DND-41 (cell line): ENCODE data around the gene PIP5KL1.

Experiments used
- EZH2 ChIP-seq: IDR thresholded peaks from 3 replicates; pipeline ENCODE4 v1.6.1; 2012; ENCODE audit warnings: borderline replicate concordance, low read depth, mild to moderate bottlenecking, moderate library complexity, low read length, inconsistent platforms; ENCODE audit not compliant: severe bottlenecking
- TF ChIP-seq, protein P1 (sequence below): IDR thresholded peaks from 2 replicates; pipeline ENCODE4 v1.5.1; 2012; ENCODE audit warnings: borderline replicate concordance, low read length, moderate library complexity, mild to moderate bottlenecking; ENCODE audit not compliant: poor library complexity, severe bottlenecking; ENCODE audit errors: extremely low read depth

- TF ChIP-seq, protein P1, sequence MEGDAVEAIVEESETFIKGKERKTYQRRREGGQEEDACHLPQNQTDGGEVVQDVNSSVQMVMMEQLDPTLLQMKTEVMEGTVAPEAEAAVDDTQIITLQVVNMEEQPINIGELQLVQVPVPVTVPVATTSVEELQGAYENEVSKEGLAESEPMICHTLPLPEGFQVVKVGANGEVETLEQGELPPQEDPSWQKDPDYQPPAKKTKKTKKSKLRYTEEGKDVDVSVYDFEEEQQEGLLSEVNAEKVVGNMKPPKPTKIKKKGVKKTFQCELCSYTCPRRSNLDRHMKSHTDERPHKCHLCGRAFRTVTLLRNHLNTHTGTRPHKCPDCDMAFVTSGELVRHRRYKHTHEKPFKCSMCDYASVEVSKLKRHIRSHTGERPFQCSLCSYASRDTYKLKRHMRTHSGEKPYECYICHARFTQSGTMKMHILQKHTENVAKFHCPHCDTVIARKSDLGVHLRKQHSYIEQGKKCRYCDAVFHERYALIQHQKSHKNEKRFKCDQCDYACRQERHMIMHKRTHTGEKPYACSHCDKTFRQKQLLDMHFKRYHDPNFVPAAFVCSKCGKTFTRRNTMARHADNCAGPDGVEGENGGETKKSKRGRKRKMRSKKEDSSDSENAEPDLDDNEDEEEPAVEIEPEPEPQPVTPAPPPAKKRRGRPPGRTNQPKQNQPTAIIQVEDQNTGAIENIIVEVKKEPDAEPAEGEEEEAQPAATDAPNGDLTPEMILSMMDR = no peak
- TF ChIP-seq EZH2 = no peak
These were observed 975 bp downstream of the PIP5KL1 start for GRCh38 chr9:127929625-127929979.
